ENCODE measurements around the gene SH3D19. TPM values are rescaled to one million over a fixed set of nuclear protein-coding genes. Genes with fewer than 3 reads are reported as not detected.

Gene SH3D19
- total RNA-seq, 1 experiment from 2014 or later = 29.7 TPM

GRCh38 chr4:151142758-151143157 is 182.6 kb downstream of the SH3D19 start:
- no peak overlapping the region for H3K56ac ChIP-seq (ENCODE audit: insufficient read length, low read depth, low read length)
- H2BK12ac ChIP-seq (ENCODE audit: insufficient read length, low read depth, low read length) = no peak overlapping the region
- no peak for TF ChIP-seq CTCF (conservative IDR thresholded peaks at IDR 0.05)
- no peaks in the 10 kb centered on the region for H4K20me1 ChIP-seq (ENCODE audit: control insufficient read depth, insufficient read depth, insufficient read length)
- no peaks in the 10 kb centered on the region for H3K27me3 ChIP-seq (ENCODE audit: insufficient read depth, low read length)
- no peak overlapping the region for H3K14ac ChIP-seq (ENCODE audit: insufficient read depth, low read length)
- H2BK20ac ChIP-seq (ENCODE audit: low read depth, low read length, poor library complexity, severe bottlenecking) = no peak overlapping the region
- no peak overlapping the region for H3K23ac ChIP-seq (ENCODE audit: insufficient read length, low read depth, low read length)
- H3K4me2 ChIP-seq (ENCODE audit: insufficient read depth, insufficient read length, low read length) = no peak overlapping the region
- no peak overlapping the region for H4K5ac ChIP-seq (ENCODE audit: insufficient read length, low read depth, low read length)
- H4K91ac ChIP-seq (ENCODE audit: insufficient read length, low read depth, low read length) = no peak overlapping the region
- H4K8ac ChIP-seq (replicated peaks; ENCODE audit: insufficient read length, low read depth, low read length) = no peak overlapping the region
- no peaks in the 10 kb centered on the region for H3K9me3 Mint-ChIP-seq
- no peak overlapping the region for H3K18ac ChIP-seq (ENCODE audit: insufficient read length, low read depth, low read length)
- H3K9ac ChIP-seq (ENCODE audit: extremely low read depth, insufficient read length, low read length) = no peak overlapping the region
- no peaks in the 10 kb centered on the region for H3K4me1 ChIP-seq (ENCODE audit: insufficient read depth, low read length)
- no peak overlapping the region for H2BK120ac ChIP-seq (ENCODE audit: low read depth, low read length, poor library complexity, severe bottlenecking)
- no peaks in the 10 kb centered on the region for H3K9me3 ChIP-seq (ENCODE audit: control insufficient read depth, low read depth, low read length)
- H3K27ac Mint-ChIP-seq = no peak overlapping the region
- no CpG with 5 or more reads among the region's 1 CpG for WGBS (ENCODE audit: extremely low coverage, insufficient read length, low lambda C conversion rate)
- H3T11ph ChIP-seq (ENCODE audit: low read length) = no peak overlapping the region
- peaks cover 7 to 8% of the 10 kb centered on the region in 2 experiments; a peak in 3 of 4 replicates for H3K4me1 Mint-ChIP-seq
- DNase-seq = no peak
- H3K4me3 Mint-ChIP-seq = no peak overlapping the region
- no peak overlapping the region for H3K27ac ChIP-seq (ENCODE audit: insufficient read length, low read depth, low read length)
- H3K79me2 ChIP-seq (ENCODE audit: insufficient read depth, low read length) = no peaks in the 10 kb centered on the region
- H2BK15ac ChIP-seq (ENCODE audit: low read depth, low read length) = no peak overlapping the region
- H2AFZ ChIP-seq (ENCODE audit: low read length) = no peak overlapping the region
- H2AK5ac ChIP-seq (ENCODE audit: insufficient read length, low read length) = no peak overlapping the region
- no peak overlapping the region for H3K4ac ChIP-seq (ENCODE audit: low read depth, low read length)
- no peak overlapping the region for H2BK5ac ChIP-seq (ENCODE audit: insufficient read length, low read length)
- H3K27me3 Mint-ChIP-seq (ENCODE audit: low read depth) = no peaks in the 10 kb centered on the region
- no peaks in the 10 kb centered on the region for H3K23me2 ChIP-seq (ENCODE audit: insufficient read length, low read depth, low read length, poor library complexity, severe bottlenecking)
- peaks cover 19 to 49% (median 21%) of the 10 kb centered on the region in 3 experiments for H3K36me3 Mint-ChIP-seq (ENCODE audit: insufficient read depth in 1 of 3, low read depth in 3 of 3)
- H3K79me1 ChIP-seq (ENCODE audit: insufficient read depth, low read depth, low read length, poor library complexity, severe bottlenecking) = no peaks in the 10 kb centered on the region

All from H9 (cell line).